GM18861 (cell line): Measurements from ENCODE around the gene OR8G1.
"Not testable (repeated sequence)": the region's sequence is repeated elsewhere in the genome, so short reads cannot be mapped to it uniquely, and the experiment has no call there.

Experiments used
- ATAC-seq: cut with Tn5 transposase; IDR thresholded peaks from one replicate; pipeline ENCODE4 v1.9.1; 2021; ENCODE audit not compliant: unreplicated experiment

Gene OR8G1

DNA sequence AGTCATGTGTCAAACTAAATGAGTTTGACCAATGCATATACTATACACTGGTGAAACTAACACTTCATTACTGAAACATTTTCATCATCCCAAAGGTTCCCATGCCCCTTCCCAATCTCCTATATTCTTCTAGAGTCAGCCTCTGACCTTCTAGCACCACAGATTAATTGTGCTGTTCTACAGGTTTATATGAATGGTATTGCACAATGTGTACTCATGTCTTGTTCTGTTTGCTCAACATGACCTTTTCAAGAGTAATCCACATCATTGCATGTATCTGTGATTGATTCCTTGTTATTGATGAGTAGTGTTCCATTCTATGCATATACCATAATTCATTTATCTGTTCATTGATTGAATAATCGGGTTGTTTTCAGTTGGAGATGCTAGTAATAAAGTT lies 7.5 kb upstream of the OR8G1 start:
- no peak for ATAC-seq

DNA sequence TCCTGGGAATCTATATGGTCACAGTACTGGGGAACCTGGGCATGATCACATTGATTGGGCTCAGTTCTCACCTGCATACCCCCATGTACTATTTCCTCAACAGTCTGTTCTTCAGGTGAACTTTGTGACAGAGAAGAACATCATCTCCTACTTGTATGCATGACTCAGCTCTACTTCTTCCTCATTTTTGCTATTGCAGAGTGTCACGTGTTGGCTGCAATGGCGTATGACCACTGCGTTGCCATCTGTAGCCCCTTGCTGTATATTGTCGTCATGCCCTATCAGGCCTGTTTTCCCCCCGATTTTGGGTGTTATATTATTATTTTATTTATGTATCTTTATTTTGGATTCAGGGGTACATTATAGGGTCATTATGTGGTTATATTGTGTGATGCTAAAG lies 2.4 kb upstream of the OR8G1 start:
- no peak for ATAC-seq

DNA sequence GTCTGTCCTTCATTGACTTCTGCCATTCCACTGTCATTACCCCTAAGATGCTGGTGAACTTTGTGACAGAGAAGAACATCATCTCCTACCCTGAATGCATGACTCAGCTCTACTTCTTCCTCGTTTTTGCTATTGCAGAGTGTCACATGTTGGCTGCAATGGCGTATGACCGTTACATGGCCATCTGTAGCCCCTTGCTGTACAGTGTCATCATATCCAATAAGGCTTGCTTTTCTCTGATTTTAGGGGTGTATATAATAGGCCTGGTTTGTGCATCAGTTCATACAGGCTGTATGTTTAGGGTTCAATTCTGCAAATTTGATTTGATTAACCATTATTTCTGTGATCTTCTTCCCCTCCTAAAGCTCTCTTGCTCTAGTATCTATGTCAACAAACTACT lies 9.0 kb downstream of the OR8G1 start:
- not testable (repeated sequence) for ATAC-seq

DNA sequence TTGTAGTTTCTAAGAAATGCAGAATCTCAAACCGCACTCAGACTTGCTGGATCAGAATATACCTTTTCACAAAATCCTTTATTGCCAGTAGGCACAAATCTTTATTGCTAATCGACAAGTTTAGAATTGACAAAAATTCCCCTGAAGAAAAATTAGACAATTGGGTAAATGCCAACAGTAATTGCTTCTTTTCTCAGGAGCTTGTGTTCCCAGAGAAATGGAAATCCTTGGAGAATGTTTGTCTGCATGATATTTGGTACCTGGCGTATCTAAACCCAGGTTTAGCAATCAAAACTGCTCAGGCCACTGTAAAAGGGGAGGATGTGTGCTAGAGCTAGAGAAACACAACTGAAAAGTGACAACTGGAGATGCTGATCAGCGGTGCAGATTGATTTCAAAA lies 15.2 kb downstream of the OR8G1 start, which contains the start of gene OR8G5:
OR8G5 (plus strand) TSS at position 301 of the 400 bp plus-strand sequence. CDS start 8,556 bp downstream, outside the sequence.
- ATAC-seq, result no peak

DNA sequence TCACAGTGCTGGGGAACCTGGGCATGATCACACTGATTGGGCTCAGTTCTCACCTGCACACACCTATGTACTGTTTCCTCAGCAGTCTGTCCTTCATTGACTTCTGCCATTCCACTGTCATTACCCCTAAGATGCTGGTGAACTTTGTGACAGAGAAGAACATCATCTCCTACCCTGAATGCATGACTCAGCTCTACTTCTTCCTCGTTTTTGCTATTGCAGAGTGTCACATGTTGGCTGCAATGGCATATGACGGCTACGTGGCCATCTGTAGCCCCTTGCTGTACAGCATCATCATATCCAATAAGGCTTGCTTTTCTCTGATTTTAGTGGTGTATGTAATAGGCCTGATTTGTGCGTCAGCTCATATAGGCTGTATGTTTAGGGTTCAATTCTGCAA lies 24.1 kb downstream of the OR8G1 start:
- not testable (repeated sequence) for ATAC-seq

DNA sequence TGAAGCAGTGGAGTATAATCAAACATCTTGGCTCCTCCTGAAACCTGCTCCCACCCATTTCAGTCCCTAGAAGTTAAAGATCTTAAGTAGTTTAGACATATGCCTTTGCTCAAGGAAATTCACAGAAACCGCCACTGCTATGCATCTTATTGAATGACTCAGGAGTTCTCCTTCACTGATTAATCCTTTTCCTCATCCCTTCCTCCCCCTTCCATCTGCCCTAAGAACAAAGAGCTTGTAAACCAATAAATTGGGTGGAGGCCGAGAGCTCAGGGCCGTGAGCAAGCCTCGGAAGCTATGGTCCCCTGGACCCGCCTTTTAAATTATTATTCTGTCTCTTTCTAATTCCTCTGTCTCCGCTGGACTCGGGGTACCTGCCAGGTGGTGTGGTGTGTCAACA lies 30.0 kb downstream of the OR8G1 start:
- ATAC-seq, result not testable (repeated sequence)

DNA sequence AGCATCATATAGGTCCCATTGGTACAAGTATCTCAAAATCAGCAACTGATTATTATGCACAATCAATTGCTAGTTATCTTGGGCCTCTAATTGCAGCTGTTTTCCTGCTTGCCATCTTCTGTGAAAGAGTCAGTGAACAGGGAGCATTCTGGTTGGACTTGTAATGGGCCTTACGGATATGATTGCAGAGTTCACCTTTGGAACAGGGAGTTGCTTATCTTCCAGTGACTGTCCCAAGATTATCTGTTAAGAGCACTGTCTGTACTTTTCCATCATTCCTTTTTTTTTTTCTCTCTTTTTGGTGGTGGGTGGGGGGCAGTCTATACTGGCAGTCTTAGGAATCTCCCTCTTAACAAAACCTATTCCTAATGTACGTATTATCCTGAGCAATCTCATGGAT lies 33.1 kb downstream of the OR8G1 start:
- ATAC-seq, result no peak

DNA sequence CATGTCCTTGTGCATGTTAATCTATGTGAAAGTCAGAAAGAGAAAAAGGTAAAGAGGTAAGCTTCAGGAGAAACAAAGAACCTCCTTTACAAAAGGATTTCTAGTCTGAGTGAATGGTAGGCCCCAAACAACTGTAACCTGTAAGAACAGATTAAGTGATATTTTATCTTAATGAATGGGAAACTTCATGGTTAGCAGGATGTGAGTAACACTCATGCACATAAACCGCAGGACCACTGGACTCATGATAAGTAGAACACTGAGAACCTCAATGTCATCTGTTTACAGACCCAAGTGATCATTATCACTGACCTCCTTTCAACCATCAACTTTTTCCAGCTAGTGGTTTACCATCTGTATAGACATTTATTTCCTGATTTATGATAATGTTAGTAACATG lies 35.2 kb downstream of the OR8G1 start:
- no peak for ATAC-seq

DNA sequence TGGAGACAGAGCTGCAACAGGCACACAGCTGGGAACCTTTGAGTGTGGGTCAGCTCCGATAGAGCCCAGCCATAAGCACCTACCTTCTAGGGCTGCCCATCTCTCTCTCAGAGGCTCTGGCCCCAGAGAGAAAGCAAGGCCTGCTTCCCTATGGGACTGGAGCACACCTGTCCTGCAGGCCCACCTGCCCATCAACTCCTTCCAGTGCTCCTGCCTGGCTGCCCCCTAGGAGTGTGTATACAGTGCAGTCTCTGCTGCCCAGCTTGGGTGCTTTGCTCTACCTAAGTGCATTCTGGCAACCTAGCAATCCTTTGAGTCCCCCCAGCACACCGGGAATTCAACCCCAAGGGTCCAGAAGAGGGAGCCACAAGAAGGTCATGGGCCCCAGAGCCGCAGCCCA lies 36.3 kb downstream of the OR8G1 start:
- ATAC-seq, result no peak

DNA sequence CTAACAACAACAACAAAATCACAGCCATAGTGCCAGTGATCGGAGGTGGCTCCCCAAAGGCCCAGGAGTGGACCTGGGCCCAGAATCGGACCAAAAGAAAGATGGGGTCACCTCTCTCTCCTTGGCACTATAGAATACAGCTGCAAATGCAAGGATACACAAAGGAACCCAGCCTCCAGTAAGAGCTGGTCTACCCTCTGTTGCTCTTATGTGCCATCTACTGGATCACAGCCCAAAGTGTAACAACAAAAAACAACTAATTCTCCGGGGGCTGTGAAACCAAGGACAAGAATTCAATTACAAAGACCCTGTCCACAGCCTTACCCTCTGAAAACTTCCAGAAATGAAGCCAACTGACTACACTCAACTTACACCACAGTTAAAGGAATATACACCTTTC lies 36.9 kb downstream of the OR8G1 start:
- no peak for ATAC-seq

DNA sequence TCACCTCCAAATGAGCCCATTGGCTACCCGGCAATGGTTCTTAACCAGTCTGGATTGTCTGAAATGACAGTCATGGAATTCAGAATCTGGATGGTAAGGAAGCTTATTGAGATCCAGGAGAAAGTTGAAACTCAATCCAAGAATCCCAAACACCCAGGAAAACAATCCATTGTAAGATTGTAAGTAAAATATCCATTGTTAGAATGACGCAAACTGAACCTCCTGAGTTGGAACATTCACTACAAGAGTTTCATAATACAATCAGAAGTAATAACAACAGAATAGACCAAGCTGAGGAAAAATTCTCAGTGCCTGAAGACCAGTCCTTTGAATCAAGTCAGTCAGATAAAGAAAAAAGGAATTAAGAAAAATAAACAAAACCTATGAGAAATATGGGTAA lies 37.4 kb downstream of the OR8G1 start:
- no peak for ATAC-seq

DNA sequence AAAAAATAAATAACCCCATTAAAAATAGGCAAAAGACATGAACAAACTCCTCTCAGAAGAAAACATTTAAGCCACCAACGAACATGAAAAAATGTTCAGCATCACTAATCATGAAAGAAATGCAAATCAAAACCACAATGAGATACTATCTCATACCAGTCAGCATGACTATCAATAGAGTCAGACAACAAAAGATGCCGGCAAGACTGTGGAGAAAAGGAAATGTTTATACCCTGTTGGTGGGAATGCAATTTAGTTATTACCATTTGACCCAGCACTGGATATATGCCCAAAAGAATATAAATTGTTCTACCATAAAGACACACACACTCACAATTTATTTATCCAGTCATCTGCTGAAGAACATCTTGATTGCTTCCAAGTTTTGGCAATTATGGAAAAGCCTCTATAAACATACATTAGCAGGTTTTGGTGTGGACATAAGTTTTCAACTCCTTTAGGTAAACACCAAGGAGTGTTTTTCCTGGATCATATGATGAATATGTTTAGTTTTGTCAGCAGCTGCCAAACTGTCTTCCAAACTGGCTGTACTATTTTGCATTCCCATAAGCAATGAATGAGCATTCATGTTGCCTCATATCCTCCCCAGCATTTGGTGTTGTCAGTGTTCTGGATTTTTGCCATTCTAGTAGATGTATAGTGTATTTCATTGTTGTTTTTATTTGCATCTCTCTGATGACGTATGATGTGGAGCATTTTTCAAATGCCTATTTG lies 44.9 kb downstream of the OR8G1 start:
- no peak for ATAC-seq

DNA sequence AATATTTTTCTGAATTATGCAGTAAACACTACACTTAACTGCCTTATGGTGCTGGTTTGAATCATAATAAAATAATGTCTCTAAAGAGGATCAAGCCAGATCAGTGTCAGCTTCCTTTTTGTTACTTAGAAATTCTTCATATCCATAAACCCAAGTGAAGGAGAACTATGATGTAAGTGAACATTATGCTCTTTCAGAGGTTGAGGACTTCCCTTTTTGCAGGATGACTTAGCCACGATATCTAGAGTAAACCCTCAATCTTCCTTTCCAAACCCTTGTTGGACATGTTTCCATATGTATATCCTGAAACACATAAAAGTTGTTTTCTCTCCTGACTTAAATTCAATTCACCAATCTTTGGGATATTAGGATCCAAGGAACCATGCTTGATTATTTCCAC lies 53.8 kb downstream of the OR8G1 start:
- no peak for ATAC-seq

DNA sequence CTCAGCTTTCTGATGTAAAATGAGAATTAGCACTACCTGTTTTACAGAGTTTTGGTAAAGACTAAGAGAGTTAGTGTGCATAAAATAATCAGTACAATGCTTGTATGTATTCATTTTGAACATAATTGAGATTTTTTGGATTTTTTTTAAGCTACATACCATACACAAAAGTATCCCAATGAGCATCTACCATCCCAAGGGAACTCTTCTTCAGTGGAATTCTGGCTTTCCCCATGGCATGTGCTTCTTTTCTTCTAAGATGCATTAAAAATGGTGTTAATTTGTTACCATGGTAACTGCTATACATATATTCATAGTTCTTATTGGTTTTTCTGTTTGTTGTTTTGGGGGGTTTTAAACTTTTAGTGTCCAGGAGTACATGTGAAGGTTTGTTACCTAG lies 55.1 kb downstream of the OR8G1 start:
- no peak for ATAC-seq

DNA sequence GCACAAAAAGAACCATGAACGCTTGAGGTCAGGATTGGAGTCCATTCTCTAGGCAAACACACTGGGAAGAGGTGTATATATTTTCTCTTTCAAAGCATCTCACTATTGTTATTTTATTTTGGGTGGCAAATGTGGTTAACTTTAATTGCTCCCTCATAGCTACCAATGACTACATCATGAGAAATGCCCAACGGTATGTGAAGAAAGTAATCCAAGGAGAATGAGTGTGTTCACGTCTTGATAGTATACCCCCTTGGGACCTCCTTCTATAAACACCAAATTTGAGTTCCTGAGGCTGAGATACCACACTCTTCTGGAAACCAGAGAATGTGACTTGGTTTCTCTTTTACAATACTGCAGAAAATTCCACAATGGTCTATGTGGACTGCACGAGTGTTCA lies 57.0 kb downstream of the OR8G1 start:
- no peak for ATAC-seq

DNA sequence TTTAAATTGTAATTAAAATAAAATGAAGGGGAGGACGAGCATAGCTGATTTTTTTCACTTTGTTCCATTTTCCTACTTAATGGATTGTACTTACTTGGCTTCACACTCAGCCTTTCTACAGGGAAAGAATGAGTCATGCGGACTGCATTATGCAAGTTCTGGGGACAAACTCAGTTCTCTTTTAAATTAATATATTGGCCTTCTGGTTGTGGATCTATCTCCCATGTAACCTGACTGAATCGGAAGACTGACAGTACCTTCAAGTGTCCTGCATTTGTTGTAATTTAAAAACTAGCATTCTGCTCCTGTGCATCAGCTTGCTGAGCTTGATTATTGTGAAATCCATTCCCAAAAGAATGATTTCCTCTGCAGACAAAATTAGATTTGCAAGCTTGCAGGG lies 60.7 kb downstream of the OR8G1 start:
- no peak for ATAC-seq

DNA sequence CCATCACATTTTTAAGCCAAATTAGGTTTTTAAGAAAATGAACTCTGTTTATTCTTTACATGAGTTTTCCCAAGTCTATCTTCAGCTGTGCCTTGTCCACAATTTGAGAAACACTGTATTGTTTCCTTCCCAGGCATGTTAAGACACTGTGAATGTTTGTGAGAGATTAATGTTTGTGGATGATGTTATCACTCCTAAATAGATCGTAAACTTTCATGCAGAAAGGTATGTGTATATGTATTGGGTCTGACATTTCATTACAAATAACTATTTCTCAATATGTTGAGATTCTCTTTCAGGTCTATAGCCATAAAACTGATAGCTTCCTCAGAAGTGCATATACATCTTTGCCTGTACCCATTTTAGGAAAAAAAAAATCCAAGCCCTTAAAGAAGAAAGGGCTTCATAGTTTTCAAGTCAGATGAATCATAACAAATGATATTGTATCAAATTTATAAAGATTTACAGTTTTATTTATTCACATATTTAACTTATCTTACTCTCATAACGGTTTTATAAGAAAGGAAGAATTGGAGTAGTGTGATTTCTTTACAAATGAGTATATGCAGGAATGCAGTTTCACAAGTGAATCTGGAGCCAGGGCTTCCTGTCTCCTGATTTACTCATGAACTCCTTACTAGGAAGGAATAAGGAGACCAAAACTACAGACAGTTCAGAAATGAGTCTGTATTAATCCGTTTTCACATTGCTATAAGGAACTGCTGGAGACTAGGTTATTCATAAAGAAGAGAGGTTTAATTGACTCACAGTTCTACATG lies 61.6 kb downstream of the OR8G1 start:
- ATAC-seq, result no peak
